K562 (cell line): ENCODE measurements around the gene CCDC87. TPM values are rescaled to one million over a fixed set of nuclear protein-coding genes. Genes with fewer than 3 reads are reported as not detected.

ENCODE experiments used
- MGA ChIP-seq: fragments of 450-650 bp; IDR thresholded peaks from 2 replicates; pipeline ENCODE4 v1.6.1; 2016; ENCODE audit warnings: mild to moderate bottlenecking, moderate library complexity
- MXI1 ChIP-seq: IDR thresholded peaks from 2 replicates; pipeline ENCODE4 v1.6.1; 2011; ENCODE audit warnings: low read depth, mild to moderate bottlenecking, improper control_type of control experiment, low read length
- NFE2L1 ChIP-seq: fragments of 450-650 bp; IDR thresholded peaks from 2 replicates; pipeline ENCODE4 v1.6.1; 2016; ENCODE audit warnings: missing genetic modification characterization, low read depth, mild to moderate bottlenecking, missing compliant biosample characterization, moderate library complexity, borderline replicate concordance
- NR2C2 ChIP-seq, 2 experiments: fragments of 200-800 bp in 1 of 2; sonication (Bioruptor generic) in 1 of 2; sonication (generic) in 1 of 2; formaldehyde crosslinking in 1 of 2; IDR thresholded peaks; 2 replicates each; pipeline versions ENCODE4 v1.6.1 to v1.8.0; 2016 to 2022; ENCODE audit warnings: mild to moderate bottlenecking in 1 of 2, missing compliant biosample characterization in 1 of 2, missing genetic modification characterization in 1 of 2, missing genetic modification reagents in 1 of 2
- SMARCE1 ChIP-seq: fragments of 450-650 bp; IDR thresholded peaks from 2 replicates; pipeline ENCODE4 v1.7.1; 2016; ENCODE audit warnings: mild to moderate bottlenecking
- SNRNP70 ChIP-seq: fragments of 200-400 bp; formaldehyde crosslinking; optimal IDR thresholded peaks from 2 replicates; pipeline ENCODE3; 2017; ENCODE audit warnings: low read depth, low read length
- ZNF212 ChIP-seq: fragments of 450-650 bp; formaldehyde crosslinking; IDR thresholded peaks from 2 replicates; pipeline ENCODE4 v1.4.0; 2020; ENCODE audit warnings: mild to moderate bottlenecking
- polyA plus RNA-seq, 8 experiments: library from polyadenylated mRNA; depleted of rRNA in 4 of 8; stranded (reverse) in 5 of 8; unstranded in 3 of 8; fragments of >200 nt; fragmentation: Nextera tagmentation in 2 of 8; fragmentation: Illumina TruSeq in 1 of 8; extraction: Ambion mirVana in 2 of 8; extraction: Trizol in 1 of 8; gene quantifications; 2 replicates each; pipeline versions ENCODE4 v1.2.1 to v1.2.3, GENCODE V29; 2011 to 2014; ENCODE audit warnings: inconsistent platforms in 1 of 8, missing spikeins in 1 of 8
- total RNA-seq, 7 experiments: library from RNA; depleted of rRNA in 6 of 7; stranded (reverse); fragments of >200 nt in 6 of 7; fragmentation: Illumina TruSeq in 2 of 7; extraction: Trizol in 2 of 7; gene quantifications; 2 replicates each; pipeline versions ENCODE4 v1.2.1 to v1.2.3, GENCODE V29; 2011 to 2021; ENCODE audit warnings: low replicate concordance in 1 of 7
- TF ChIP-seq, protein P1 (sequence below): sonication (generic); formaldehyde crosslinking; IDR thresholded peaks from 2 replicates; pipeline ENCODE4 v1.8.1; 2023; ENCODE audit warnings: mild to moderate bottlenecking, missing genetic modification reagents, moderate library complexity
- TF ChIP-seq, protein P2 (sequence below): sonication (generic); formaldehyde crosslinking; IDR thresholded peaks from 2 replicates; pipeline ENCODE4 v1.8.0; 2023; ENCODE audit warnings: mild to moderate bottlenecking, missing genetic modification reagents

The CCDC87 gene
- total and polyA plus RNA-seq, 9 of the 15 experiments (the other 6 are each of a cell fraction or from before 2014, with no cell fraction given): 0.03 to 0.44 (median 0.15) TPM; not detected in 1

GRCh38 chr11:66592457-66593302 lies at the start of gene CCDC87, which contains the start of gene CCS (continued):
- no peak for TF ChIP-seq NFE2L1 (tag)
- TF ChIP-seq SNRNP70: no peak
- peak; percentile 88 for TF ChIP-seq MGA
- TF ChIP-seq, protein P1, sequence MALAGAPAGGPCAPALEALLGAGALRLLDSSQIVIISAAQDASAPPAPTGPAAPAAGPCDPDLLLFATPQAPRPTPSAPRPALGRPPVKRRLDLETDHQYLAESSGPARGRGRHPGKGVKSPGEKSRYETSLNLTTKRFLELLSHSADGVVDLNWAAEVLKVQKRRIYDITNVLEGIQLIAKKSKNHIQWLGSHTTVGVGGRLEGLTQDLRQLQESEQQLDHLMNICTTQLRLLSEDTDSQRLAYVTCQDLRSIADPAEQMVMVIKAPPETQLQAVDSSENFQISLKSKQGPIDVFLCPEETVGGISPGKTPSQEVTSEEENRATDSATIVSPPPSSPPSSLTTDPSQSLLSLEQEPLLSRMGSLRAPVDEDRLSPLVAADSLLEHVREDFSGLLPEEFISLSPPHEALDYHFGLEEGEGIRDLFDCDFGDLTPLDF (CRISPR knock-in tag): no peak
- no peak for TF ChIP-seq SMARCE1
- TF ChIP-seq NR2C2 (CRISPR knock-in tag; IDR thresholded peaks at IDR 0.05): no peak; the same call in 1 of the 2 replicates
- no peak for TF ChIP-seq NR2C2 (tag; IDR thresholded peaks at IDR 0.05)
- peak; percentile 74 for TF ChIP-seq MXI1
- TF ChIP-seq, protein P2, sequence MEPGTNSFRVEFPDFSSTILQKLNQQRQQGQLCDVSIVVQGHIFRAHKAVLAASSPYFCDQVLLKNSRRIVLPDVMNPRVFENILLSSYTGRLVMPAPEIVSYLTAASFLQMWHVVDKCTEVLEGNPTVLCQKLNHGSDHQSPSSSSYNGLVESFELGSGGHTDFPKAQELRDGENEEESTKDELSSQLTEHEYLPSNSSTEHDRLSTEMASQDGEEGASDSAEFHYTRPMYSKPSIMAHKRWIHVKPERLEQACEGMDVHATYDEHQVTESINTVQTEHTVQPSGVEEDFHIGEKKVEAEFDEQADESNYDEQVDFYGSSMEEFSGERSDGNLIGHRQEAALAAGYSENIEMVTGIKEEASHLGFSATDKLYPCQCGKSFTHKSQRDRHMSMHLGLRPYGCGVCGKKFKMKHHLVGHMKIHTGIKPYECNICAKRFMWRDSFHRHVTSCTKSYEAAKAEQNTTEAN (CRISPR knock-in tag): no peak
- TF ChIP-seq ZNF212 (CRISPR knock-in tag): no peak
